Neural cell (in vitro differentiated cells): ENCODE measurements around the gene ZNF462. TPM values are rescaled to one million over a fixed set of nuclear protein-coding genes. Genes with fewer than 3 reads are reported as not detected.

Source experiments
- polyA plus RNA-seq: library from polyadenylated mRNA; depleted of rRNA; stranded (reverse); fragments of >200 nt; gene quantifications from 2 replicates; pipeline ENCODE4 v1.2.3, GENCODE V29; 2014
- small RNA-seq, 3 experiments: library from RNA; depleted of rRNA; stranded (forward); fragments of <200 nt; gene quantifications; one replicate each; pipeline ENCODE3, GENCODE V24; 2012

The ZNF462 gene
- polyA plus RNA-seq, 1 donor from 2014 or later, result 9.1 TPM

Small RNA genes within 50 kb of the gene (small RNA-seq; reads per million reads assigned to genes)
- 0 reads per million in 3 experiments for gene RNA5SP292
